Measurements from ENCODE around the gene CPLANE2.

GRCh38 chr1:16181887-16182719 lies 54.9 kb downstream of the CPLANE2 start:
- TF ChIP-seq CTCF (IDR thresholded peaks at IDR 0.05; ENCODE audit: low read length) = no peak
- TF ChIP-seq EZH2phosphoT487 (IDR thresholded peaks at IDR 0.05; ENCODE audit: low read length) = no peak
- TF ChIP-seq EZH2 (optimal IDR thresholded peaks at IDR 0.05; ENCODE audit: low read depth, low read length) = no peak

Measured in MM.1S (cell line).